ENCODE measurements around the gene EXOC6B.

- TF ChIP-seq CTCF (IDR thresholded peaks at IDR 0.05): no peak
- TF ChIP-seq POLR2AphosphoS5 (IDR thresholded peaks at IDR 0.05): no peak
These were observed 129.3 kb downstream of the EXOC6B start for GRCh38 chr2:72696559-72696958.
